ENCODE measurements around the gene NXPE2. TPM values are rescaled to one million over a fixed set of nuclear protein-coding genes. Genes with fewer than 3 reads are reported as not detected.
"Not testable (repeated sequence)": the region's sequence is repeated elsewhere in the genome, so short reads cannot be mapped to it uniquely, and the experiment has no call there.

The NXPE2 gene
- under 1 TPM in 1 of 2 donors, not detected in 1; 0.15 TPM for total RNA-seq
- long read RNA-seq: 0 reads

- no peak for ATAC-seq
- no peak for DNase-seq
- intact Hi-C loops (cut with DNase I): no loop called here
Measured at GRCh38 chr11:114678125-114679036, at the start of gene NXPE2. Gene NXPE2, plus strand, starts transcription at chr11:114678527. Its CDS starts 49 bp downstream, at chr11:114678576.

- intact Hi-C loops (cut with DNase I); DNase-seq; ATAC-seq: not testable (repeated sequence)
Measured at GRCh38 chr11:114631445-114631965, 46.8 kb upstream of the NXPE2 start.

GRCh38 chr11:114639440-114639839 is 38.9 kb upstream of the NXPE2 start:
- ATAC-seq; DNase-seq; intact Hi-C loops (cut with DNase I): not testable (repeated sequence)

GRCh38 chr11:114650661-114651060 is 27.7 kb upstream of the NXPE2 start:
- DNase-seq (no peak), ATAC-seq (no peak)
- intact Hi-C loops (cut with DNase I): no loop called here

- intact Hi-C loops (cut with DNase I): no loop called here
- DNase-seq (no peak), ATAC-seq (no peak)
Measured at GRCh38 chr11:114651145-114651718, 27.1 kb upstream of the NXPE2 start.

GRCh38 chr11:114653148-114653547 is 25.2 kb upstream of the NXPE2 start:
- ATAC-seq (no peak), DNase-seq (no peak)
- intact Hi-C loops (cut with DNase I): no loop called here

- ATAC-seq: no peak
- intact Hi-C loops (cut with DNase I): no loop called here
Measured at GRCh38 chr11:114664641-114665040, 13.7 kb upstream of the NXPE2 start.

GRCh38 chr11:114666760-114667159 is 11.6 kb upstream of the NXPE2 start:
- intact Hi-C loops (cut with DNase I): no loop called here
- no peak for ATAC-seq
- no peak for DNase-seq

More at GRCh38 chr11:114664641-114665040, 13.7 kb upstream of the NXPE2 start:
- no peak for DNase-seq

- ATAC-seq: no peak
- intact Hi-C loops (cut with DNase I): no loop called here
- DNase-seq: no peak
Measured at GRCh38 chr11:114668109-114668508, 10.2 kb upstream of the NXPE2 start.

- ATAC-seq: no peak
- no peak for DNase-seq
- intact Hi-C loops (cut with DNase I): no loop called here
Measured at GRCh38 chr11:114673661-114674060, 4.7 kb upstream of the NXPE2 start.

GRCh38 chr11:114679505-114679904 is 1.2 kb downstream of the NXPE2 start:
- intact Hi-C loops (cut with DNase I): no loop called here
- DNase-seq (no peak), ATAC-seq (no peak)

GRCh38 chr11:114683007-114683406 is 4.7 kb downstream of the NXPE2 start:
- intact Hi-C loops (cut with DNase I): no loop called here
- no peak for DNase-seq
- ATAC-seq: no peak

GRCh38 chr11:114684636-114685035 is 6.3 kb downstream of the NXPE2 start:
- intact Hi-C loops (cut with DNase I): no loop called here
- DNase-seq: no peak
- ATAC-seq: no peak

GRCh38 chr11:114685097-114685496 is 6.8 kb downstream of the NXPE2 start:
- intact Hi-C loops (cut with DNase I): no loop called here
- DNase-seq (no peak), ATAC-seq (no peak)

GRCh38 chr11:114705280-114706024 is 27.1 kb downstream of the NXPE2 start:
- intact Hi-C loops (cut with DNase I): no loop called here
- peak; percentile 25 for DNase-seq
- peak; percentile 48 to 84 for ATAC-seq

GRCh38 chr11:114709960-114710359 is 31.6 kb downstream of the NXPE2 start:
- ATAC-seq (no peak), DNase-seq (no peak)
- intact Hi-C loops (cut with DNase I): no loop called here

GRCh38 chr11:114713756-114714155 is 35.4 kb downstream of the NXPE2 start:
- intact Hi-C loops (cut with DNase I): no loop called here
- DNase-seq: no peak
- no peak for ATAC-seq

GRCh38 chr11:114719562-114719961 is 41.2 kb downstream of the NXPE2 start:
- ATAC-seq (no peak), DNase-seq (no peak)
- intact Hi-C loops (cut with DNase I): no loop called here

- ATAC-seq (no peak), DNase-seq (no peak)
- intact Hi-C loops (cut with DNase I): no loop called here
Measured at GRCh38 chr11:114724916-114725524, 46.7 kb downstream of the NXPE2 start.

Data from left cardiac atrium (tissue), 4 donors.